ENCODE results near the gene SH2B2.

GRCh38 chr7:102326157-102326889 lies 39.7 kb downstream of the SH2B2 start:
- TF ChIP-seq, protein P1, sequence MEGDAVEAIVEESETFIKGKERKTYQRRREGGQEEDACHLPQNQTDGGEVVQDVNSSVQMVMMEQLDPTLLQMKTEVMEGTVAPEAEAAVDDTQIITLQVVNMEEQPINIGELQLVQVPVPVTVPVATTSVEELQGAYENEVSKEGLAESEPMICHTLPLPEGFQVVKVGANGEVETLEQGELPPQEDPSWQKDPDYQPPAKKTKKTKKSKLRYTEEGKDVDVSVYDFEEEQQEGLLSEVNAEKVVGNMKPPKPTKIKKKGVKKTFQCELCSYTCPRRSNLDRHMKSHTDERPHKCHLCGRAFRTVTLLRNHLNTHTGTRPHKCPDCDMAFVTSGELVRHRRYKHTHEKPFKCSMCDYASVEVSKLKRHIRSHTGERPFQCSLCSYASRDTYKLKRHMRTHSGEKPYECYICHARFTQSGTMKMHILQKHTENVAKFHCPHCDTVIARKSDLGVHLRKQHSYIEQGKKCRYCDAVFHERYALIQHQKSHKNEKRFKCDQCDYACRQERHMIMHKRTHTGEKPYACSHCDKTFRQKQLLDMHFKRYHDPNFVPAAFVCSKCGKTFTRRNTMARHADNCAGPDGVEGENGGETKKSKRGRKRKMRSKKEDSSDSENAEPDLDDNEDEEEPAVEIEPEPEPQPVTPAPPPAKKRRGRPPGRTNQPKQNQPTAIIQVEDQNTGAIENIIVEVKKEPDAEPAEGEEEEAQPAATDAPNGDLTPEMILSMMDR (IDR thresholded peaks at IDR 0.05), result no peak
- TF ChIP-seq POLR2A (IDR thresholded peaks at IDR 0.05), result no peak

All from lower leg skin (tissue), 3 donors.